ENCODE results near the gene METRN.
A peak's percentile ranks its signal among the peaks of the same experiment; 100 is the strongest.
"Not testable (repeated sequence)": the region's sequence is repeated elsewhere in the genome, so short reads cannot be mapped to it uniquely, and the experiment has no call there.

The METRN gene

DNA sequence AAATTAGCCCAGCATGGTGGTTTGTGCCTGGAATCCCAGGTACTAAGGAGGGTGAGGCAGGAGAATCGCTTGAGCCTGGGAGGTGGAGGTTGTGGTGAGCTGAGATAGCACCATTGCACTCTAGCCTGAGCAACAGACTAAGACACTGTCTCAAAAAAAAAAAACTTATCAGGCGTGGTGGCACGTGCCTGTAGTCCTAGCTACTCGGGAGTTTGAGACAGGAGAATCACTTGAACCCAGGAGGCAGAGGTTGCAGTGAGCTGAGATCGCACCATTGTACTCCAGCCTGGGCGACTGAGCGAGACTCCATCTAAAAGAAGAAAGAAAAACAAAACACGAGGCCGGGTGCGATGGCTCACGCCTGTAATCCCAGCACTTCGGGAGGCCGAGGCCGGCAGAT is 28.0 kb downstream of the METRN start:
- DNase-seq; in situ Hi-C loops (cut with HindIII; ENCODE audit: low pct_ligation_motif_present, low pct_unique_long_range_greater_than_20kb, low sequenced_read_pairs): not testable (repeated sequence)

DNA sequence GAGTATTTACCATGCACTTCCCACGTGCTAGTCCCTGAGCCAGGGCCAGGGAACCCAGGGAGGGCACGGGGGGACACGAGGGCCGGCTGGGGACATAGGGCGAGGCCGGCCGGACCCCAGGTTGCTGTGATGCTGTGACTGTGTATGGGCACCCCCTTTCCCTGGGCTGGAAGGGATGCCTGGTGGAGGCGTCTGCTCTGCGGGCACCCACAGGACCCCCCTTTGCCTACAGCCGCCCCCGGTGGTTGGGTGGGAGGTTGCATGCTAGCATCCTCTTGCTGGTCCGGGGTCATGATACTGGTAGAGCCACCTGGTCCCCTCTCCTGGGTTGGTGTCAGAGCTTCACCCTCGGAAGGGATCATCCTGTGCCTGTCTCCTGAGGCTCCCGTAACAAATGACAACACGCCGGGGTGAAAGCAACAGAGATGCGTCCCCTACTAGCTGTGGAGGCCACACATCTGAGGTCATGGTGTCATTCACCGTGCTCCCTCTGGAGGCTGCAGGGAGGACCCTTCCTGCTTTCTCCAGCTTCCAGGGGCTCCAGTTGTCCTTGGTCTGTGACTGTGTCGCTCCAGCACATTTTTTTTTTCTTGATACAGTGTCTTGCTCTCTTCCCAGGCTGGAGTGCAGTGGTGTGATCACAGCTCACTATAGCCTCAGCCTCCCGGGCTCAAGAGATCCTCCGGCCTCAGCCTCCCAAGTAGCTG is 29.0 kb downstream of the METRN start:
- in situ Hi-C loops (cut with HindIII; ENCODE audit: low pct_ligation_motif_present, low pct_unique_long_range_greater_than_20kb, low sequenced_read_pairs): no loop called here
- DNase-seq: no peak

DNA sequence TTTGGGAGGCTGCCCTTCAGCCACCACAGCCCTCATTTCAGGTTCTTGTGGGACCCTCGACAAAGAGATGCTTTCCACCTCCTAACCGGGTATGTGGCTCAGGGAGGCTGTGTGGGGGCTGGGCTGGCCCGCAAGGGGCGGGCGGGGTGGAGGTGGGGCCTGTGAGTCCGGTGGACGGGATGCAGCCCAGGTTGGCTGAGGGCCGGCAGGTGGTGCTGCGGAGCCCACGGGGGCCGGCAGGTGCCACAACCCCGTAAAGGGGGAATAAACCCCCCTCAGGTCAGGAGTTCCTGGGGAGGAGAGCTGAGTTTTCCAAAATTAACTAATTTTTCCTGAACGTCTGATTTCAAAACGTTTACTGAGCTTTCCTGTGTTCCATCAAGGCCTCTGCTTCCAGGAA is 30.8 kb downstream of the METRN start:
- in situ Hi-C loops (cut with HindIII; ENCODE audit: low pct_ligation_motif_present, low pct_unique_long_range_greater_than_20kb, low sequenced_read_pairs): no loop called here

DNA sequence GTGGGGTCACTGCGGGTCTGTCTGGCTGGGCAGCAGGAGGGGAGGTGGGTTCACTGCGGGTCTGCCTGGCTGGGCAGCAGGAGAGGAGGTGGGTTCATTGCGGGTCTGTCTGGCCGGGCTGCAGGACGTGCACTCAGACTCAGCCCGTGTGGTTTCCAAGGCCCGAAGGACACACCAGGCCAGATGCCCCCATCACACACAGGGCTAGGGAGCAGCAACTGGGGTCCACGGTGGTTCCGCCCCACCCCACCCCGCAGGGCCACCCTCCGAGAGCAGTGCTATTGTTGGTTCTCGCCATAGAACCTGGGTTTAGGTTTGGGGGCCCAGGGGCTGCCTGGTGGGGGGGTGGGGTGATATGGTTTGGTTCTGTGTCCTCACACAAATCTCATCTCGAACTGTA is 31.7 kb downstream of the METRN start:
- DNase-seq: no peak
- in situ Hi-C loops (cut with HindIII; ENCODE audit: low pct_ligation_motif_present, low pct_unique_long_range_greater_than_20kb, low sequenced_read_pairs): no loop called here

More for the DNA sequence above, 30.8 kb downstream of the METRN start:
- peak; percentile 66 for DNase-seq

DNA sequence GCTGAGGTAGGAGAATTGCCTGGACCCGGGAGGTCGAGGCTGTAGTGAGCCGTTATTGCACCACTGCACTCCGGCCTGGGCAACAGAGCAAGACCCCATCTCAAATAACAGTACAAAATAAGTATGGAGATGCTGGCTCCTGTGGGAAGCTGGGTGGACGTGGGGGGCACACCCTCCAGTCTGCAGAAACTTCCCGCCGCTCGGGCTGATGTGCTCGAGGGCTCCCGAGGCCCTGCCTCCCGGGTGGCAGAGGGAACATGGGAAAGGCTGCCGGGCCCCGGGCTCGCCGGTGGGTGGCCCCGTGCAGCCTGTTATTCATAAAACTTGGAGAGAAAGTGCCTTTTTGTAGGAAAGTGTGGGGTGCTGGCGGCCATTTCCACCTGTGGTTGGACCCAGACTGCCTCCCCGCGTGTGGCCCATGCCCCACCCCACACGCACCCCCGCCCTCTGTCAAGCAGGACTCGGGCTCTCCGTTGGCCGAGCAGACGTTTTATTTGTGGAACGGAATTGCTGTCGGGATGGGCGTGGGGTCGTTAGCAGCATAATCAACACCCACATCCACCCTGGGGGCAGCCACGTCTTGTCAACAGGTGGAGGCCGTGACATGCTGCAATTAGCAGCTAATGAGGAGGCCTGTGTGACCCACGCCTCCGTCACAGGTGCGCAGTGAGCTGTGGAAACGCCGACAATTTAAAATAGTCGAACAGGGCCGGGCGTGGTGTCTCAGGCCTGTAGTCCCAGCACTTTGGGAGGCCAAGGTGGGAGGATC is 33.2 kb downstream of the METRN start:
- DNase-seq: no peak
- in situ Hi-C loops (cut with HindIII; ENCODE audit: low pct_ligation_motif_present, low pct_unique_long_range_greater_than_20kb, low sequenced_read_pairs): no loop called here

DNA sequence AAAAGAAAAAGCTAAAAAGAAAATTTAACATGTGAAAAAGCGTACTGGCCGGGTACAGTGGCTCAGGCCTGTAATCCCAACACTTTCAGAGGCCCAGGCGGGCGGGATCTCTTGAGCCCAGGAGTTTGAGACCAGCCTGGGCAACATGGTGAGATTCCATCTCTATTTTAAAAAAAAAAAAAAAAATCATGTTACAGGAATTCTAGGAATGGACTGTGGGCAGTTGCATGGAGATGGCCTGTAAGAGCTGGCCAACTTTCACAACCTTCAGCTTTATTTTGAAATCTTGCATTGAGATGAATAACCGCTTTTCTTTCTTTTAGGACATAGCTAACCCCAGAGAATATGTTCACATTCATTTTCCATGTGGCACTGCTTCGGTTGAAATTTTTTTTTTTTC is 34.1 kb downstream of the METRN start:
- in situ Hi-C loops (cut with HindIII; ENCODE audit: low pct_ligation_motif_present, low pct_unique_long_range_greater_than_20kb, low sequenced_read_pairs): no loop called here
- DNase-seq: peak; percentile 36

DNA sequence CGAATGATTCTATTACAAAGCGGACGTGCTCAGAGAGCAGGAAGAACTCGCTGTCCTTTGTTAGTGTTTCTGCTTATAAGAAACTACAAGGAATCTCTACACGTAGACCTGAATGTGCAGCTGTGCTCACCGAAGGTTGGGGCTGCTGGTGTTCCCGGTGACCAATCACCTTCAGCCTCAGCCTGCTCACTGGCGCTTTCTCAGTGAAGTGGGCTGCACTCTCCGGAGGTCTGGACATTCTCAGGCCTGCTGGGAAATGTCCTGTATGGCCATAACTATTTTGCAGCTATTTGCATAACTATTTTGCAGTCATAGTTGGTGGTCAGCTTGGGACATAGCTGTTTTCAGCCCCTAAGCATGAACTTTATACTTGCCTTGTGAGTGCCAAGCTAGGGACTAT is 35.6 kb downstream of the METRN start:
- in situ Hi-C loops (cut with HindIII; ENCODE audit: low pct_ligation_motif_present, low pct_unique_long_range_greater_than_20kb, low sequenced_read_pairs): no loop called here
- no peak for DNase-seq

DNA sequence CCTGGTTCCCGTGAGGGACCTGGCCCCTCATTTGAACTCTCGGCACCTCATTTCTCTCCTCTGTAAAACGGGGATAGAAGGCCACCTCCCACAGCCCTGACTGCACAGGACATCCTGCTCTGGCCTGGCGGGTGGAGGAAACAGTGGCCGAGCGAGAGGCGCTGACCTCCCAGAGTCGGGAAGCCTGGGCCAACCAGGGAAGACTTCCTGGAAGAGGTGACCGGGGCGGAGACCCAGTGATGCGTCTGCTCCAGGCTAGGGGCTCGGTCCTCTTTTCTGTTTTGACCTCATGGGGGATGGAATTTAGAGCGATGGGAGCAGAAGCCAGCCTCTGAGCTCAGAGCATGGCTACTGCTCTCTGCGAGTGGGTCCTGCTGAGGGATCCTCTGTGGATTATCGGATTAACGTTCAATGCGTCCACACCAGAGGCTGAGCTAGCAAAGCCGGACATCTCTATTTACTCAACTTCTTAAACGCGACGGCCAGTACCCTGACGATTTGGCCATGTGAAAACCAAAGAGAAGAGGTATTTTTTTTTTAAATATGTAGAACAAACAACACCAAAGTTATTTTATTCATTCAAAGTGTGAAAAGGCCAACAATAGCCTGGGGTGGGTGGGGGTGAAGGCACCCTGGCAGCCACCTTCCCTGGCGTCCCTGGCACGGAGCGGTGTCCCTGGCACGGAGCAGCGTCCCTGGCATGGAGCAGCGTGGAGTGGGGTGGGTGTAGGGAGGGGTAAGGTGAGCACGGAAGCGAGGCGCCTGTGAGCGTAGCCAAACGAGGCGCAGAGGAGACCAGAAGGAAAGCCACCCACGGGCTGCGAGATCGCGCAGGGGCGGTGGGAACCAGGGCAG is 36.5 kb downstream of the METRN start:
- in situ Hi-C loops (cut with HindIII; ENCODE audit: low pct_ligation_motif_present, low pct_unique_long_range_greater_than_20kb, low sequenced_read_pairs): no loop called here
- no peak for DNase-seq

DNA sequence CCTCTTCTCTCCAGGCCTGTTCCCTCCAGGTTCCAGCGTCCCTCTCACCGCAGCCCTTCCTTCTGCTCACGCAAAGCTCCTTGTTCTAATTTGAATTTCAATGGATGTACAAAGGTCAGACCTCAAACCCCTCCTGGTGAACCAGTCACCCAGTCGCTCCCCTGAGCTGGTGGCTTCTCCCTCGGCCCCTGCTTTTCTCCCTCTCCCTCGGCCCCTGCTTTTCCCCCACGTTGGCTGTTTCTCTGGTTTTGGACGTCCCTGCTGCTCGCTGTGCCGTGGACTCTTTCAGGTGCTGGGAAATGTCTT is 37.0 kb downstream of the METRN start:
- in situ Hi-C loops (cut with HindIII; ENCODE audit: low pct_ligation_motif_present, low pct_unique_long_range_greater_than_20kb, low sequenced_read_pairs): no loop called here
- no peak for DNase-seq

DNA sequence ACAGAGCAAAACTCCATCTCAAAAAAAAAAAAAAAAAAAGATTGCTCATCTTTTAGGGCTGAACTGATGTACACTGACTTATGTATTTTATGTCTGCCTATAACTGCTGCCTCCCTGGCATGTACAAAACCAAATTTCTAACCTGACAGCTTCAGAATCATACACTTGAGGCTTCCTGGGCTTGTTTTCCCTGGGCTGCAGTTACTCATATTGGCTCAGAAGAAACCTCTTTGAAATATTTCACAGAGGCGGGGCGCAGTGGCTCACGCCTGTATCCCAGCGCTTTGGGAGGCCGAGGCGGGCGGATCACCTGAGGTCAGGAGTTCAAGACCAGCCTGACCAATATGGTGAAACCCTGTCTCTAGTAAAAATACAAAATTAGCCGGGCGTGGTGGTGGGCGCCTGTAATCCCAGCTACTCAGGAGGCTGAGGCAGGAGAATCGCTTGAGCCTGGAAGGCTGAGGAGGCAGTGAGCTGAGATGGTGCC is 39.2 kb downstream of the METRN start:
- DNase-seq; in situ Hi-C loops (cut with HindIII; ENCODE audit: low pct_ligation_motif_present, low pct_unique_long_range_greater_than_20kb, low sequenced_read_pairs): not testable (repeated sequence)

DNA sequence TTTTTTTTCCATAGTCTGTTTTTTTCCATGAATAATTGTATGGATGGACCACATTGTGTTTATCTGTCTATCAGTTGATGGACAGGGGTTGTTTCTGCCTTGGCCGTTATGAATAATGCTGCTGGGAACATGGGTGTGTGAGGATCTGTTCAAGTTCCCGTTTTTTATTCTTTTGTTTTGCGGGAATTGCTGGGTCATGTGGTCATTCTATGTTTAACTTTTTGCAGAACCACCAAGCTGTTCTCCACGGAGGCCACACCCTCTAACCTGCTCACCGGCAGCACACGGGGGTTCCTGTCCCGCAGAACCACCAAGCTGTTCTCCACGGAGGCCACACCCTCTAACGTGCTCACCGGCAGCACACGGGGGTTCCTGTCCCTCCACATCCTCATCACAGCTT is 39.7 kb downstream of the METRN start:
- DNase-seq: no peak

DNA sequence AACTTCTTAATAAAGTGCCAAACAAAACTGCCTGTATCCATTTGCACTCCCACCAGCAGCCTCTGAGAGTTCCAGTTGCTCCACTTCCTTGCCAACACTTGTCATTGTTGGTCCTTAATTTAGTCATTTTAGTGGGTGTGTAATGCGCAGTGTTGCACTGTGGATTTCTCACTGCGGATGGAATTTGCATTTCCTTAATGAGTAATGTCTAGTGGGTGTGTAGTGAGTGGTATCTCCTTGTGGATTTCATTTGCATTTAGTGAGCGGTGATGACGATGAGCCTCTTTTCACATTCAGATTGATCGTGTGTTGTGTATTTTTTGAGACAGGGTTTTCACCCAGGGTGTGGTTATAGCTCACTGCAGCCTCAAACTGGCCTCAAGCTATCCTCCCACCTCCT is 41.5 kb downstream of the METRN start:
- in situ Hi-C loops (cut with HindIII; ENCODE audit: low pct_ligation_motif_present, low pct_unique_long_range_greater_than_20kb, low sequenced_read_pairs): no loop called here

More for the DNA sequence above, 39.7 kb downstream of the METRN start:
- in situ Hi-C loops (cut with HindIII; ENCODE audit: low pct_ligation_motif_present, low pct_unique_long_range_greater_than_20kb, low sequenced_read_pairs): no loop called here

DNA sequence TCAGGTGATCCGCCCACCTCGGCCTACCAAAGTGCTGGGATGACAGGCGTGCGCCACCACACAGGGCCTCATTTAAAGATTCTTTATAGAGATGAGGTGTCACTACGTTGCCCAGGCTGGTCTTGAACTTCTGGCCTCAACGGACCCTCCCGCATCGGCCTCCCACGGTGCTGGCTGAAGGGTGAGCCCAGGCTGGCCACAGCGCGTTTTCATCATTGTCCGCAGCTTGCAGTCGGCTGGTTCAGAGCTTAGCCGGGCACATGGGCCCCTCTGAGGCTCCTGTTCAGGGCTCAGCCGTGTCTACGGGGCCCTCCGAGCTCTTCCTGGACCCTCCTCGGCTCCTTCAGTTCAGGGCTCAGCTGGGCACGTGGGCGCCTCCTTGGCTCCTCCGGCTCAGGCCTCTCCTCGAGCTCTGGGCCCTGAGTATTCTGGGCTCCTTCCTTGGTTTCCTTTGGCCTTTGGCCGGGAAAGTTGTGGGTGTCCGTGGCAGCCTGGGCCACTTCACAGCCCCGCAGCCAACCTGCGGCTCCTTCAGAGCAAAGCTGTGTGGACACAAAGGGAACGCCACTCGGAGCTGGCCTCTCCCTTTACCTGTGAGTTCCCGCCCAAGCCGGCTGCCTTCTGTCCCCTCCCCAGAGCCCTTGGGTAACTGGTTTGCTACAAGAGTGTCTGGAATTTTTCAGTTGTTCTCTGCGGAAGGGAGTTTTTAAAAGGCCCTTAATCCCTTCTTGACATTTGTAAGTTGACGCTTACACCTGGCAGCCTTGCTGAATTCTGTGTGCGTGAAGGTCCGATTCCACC is 44.4 kb downstream of the METRN start:
- in situ Hi-C loops (cut with HindIII; ENCODE audit: low pct_ligation_motif_present, low pct_unique_long_range_greater_than_20kb, low sequenced_read_pairs): no loop called here
- DNase-seq: no peak

More for the DNA sequence above, 41.5 kb downstream of the METRN start:
- DNase-seq: no peak

DNA sequence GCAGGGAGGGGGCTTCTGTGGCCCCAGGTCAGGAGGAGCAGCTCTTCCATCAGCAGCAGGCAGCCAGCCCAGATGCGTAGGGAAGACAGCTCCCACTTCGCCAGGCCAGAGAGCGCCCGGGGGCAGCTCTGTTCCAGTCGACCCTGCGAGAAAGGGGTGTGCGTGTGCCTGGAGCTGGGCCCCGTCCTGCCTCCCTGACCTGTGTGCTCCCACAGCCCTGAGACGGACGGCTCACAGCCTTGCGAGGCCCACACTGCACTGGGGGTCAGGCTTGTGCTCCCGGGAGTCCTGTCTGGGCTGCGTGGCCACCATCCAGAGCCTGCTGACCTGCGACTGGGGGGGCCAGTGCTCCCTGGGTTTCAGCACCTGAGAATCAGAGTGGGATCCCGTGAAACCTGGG is 45.1 kb downstream of the METRN start:
- in situ Hi-C loops (cut with HindIII; ENCODE audit: low pct_ligation_motif_present, low pct_unique_long_range_greater_than_20kb, low sequenced_read_pairs): no loop called here
- no peak for DNase-seq

DNA sequence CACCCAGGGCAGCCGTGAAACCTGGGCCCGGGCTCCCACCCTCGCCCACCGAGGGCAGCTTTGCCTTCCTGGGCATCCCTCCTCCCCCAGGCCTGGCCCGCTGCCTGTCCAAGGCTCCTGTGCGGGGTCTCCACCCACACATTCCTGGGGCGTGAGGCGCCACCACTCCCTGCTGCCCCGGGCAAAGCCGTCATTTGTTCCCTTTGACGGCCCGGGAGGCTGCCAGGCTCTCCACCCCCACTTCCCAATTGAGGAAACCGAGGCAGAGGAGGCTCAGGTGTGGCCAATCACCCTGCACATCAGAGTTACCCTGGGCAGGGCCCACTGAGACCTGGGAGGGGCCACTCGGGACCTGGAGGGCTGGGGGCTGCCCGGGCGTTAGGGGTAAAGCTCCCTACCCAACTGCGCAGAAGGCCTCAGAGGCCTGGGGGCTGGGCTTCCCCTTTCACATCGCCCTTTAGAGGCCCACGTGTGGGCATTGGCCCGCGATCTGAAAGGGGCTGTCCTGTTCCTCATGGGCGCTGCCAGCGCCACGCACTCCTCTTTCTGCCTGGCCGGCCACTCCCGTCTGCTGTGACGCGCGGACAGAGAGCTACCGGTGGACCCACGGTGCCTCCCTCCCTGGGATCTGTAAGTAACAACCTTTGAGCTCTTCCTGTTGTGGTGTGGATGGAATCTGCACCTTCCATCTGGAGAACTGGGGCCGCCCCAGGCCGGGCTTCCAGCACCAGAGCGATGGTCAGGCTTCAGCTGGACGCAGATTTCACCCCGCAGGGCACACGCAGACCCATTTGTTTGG is 45.8 kb downstream of the METRN start, which contains the start of gene MSLN:
Gene MSLN (plus strand): TSS at position 190 of the 799 bp plus-strand sequence. CDS start 1,947 bp downstream, outside the sequence.
- in situ Hi-C loops (cut with HindIII; ENCODE audit: low pct_ligation_motif_present, low pct_unique_long_range_greater_than_20kb, low sequenced_read_pairs): no loop called here
- no peak for DNase-seq

DNA sequence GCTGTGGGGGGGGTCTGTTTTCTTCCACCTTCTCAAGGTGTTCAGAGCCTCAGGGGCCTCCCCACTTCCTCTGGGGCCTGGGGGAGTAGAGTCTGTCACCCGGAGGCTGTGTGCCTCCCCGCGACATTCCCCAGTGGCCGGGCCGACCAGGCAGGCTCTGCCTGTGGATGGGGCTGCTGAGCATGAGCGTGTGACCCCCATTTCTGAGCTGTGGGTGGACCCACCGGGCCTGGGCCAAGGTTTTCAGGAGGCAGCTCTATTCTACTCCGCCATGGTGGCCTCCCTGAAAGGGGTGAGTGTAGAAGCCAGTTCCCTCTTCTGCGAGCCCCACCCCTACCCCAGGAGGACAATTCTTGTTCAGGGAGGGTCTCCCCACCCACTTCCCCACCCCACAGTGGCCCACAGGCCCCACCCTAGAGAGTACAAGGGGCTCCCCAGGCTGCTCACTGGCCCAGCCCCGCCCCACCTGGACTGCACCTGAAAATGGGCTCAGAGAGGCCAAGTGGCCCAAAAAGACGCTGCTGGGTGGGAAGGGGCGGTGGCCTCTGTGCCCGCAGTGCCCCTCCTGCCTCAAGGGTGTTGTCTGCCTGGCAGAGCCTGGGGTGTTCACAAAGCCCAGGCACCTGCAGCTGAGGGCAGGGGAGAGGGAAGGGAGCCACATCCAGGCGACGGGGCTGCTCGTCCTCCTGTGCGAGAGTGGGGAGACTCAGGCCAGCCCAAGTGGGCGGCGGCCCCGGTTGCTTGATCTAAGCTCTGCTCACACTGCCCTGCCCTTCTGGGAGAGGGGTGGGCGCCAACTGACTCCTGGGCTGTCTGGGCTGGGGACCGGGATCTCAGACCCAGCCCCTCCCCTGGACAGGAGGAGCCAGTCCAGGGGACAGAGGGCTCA is 47.0 kb downstream of the METRN start:
- no peak for DNase-seq
- in situ Hi-C loops (cut with HindIII; ENCODE audit: low pct_ligation_motif_present, low pct_unique_long_range_greater_than_20kb, low sequenced_read_pairs): no loop called here
